ENCODE measurements around the gene POLR2E. TPM values are rescaled to one million over a fixed set of nuclear protein-coding genes. Genes with fewer than 3 reads are reported as not detected.
"Not testable (repeated sequence)": the region's sequence is repeated elsewhere in the genome, so short reads cannot be mapped to it uniquely, and the experiment has no call there.

POLR2E gene
- total RNA-seq, 2 experiments from 2014 or later, result 171 to 229 TPM

- peak overlapping the region; percentile 91 for H3K4me3 Mint-ChIP-seq
- H3K27me3 Mint-ChIP-seq, result no peaks in the 10 kb centered on the region
- ChIA-PET POLR2A (interaction anchor here (0.6 to 1.4 kb wide), 8 partner anchors 10 to 221 kb away, joined by 3 to 6 read pairs (median 4); partner anchors contain the start of genes CIRBP and WDR18), CTCF (interaction anchor here (0.6 to 1.4 kb wide), 6 partner anchors 20 to 1128 kb away, joined by 3 to 7 read pairs (median 4); no protein-coding TSS in a partner anchor)
- peak; percentile 93 for DNase-seq
- H3K4me1 Mint-ChIP-seq, result peaks cover 37% of the 10 kb centered on the region
- peaks cover 20% of the 10 kb centered on the region for H3K36me3 Mint-ChIP-seq (ENCODE audit: low read depth)
- ATAC-seq, result peak; percentile 70
- intact Hi-C loops (cut with DNase I, micrococcal nuclease), result loop anchor here (1.0 to 5.0 kb wide), 9 partner anchors 36 to 337 kb away; partner anchors contain the start of genes ARHGAP45 (in 1 of the 2), ATP5F1D (in 1 of the 2), DAZAP1 (in 1 of the 2) and MIDN (in 1 of the 2)
- H3K27ac Mint-ChIP-seq, result peak overlapping the region; percentile 96
- H3K9me3 Mint-ChIP-seq (ENCODE audit: low read depth), result no peaks in the 10 kb centered on the region
Observed at GRCh38 chr19:1133471-1133929, 38.3 kb upstream of the POLR2E start.

DNA sequence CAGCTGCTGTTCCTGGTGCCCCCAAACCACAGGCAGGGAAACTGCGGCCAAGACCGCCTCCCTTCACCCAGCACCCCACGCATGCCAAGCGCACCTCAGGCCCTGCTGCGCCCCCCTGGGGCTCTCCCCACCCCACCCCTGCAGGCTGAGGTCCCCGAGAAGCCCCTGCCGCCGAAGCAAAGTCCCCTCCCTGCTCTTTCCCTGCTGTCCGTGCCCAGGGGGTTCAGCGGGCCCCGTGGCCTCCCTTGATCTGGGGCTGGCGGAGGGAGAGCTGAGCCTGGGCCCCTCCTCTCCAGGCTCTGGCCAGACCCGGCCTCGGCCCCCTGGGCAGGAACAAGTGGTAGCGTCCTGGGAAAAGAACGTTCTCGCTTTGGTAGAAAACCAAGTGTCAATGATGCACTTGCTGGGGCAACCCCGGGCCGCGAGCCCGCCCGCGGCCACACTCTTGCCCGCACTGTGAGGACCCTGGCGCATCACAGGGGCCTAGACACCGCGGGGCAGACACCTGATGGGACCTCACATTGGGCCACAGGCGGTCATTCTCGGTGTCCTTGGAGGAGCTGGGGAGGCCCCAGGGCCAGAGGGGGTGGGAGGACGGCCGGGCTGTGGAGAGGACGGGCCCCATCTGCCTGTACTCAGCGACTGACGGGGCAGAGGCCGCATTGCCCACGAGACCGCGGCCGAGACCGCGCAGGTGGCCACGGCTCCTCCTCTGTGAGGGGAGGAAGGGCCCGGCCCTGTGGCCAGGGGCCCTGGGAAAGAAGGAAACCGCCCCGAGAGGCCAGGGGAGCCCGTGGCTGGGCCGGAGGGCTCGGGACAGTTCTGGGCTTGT is 37.6 kb upstream of the POLR2E start:
- H3K4me3 Mint-ChIP-seq, result peak overlapping the region; percentile 91
- ChIA-PET CTCF (interaction anchor here (0.7 to 1.4 kb wide), 5 partner anchors 19 to 362 kb away, joined by 3 to 7 read pairs (median 3); no protein-coding TSS in a partner anchor), POLR2A (interaction anchor here (0.6 to 1.4 kb wide), 7 partner anchors 9 to 221 kb away, joined by 3 to 12 read pairs (median 3); no protein-coding TSS in a partner anchor)
- peak overlapping the region; percentile 96 for H3K27ac Mint-ChIP-seq
- ATAC-seq (peak; percentile 7), DNase-seq (no peak)
- no peaks in the 10 kb centered on the region for H3K27me3 Mint-ChIP-seq
- H3K9me3 Mint-ChIP-seq (ENCODE audit: low read depth), result no peaks in the 10 kb centered on the region
- intact Hi-C loops (cut with DNase I, micrococcal nuclease), result loop anchor here (1.0 to 5.0 kb wide), 18 partner anchors 28 to 336 kb away; partner anchors contain the start of genes SBNO2 (in 2 of the 2), ARHGAP45 (in 1 of the 2), ATP5F1D (in 1 of the 2) and CIRBP (in 1 of the 2)
- peaks cover 24% of the 10 kb centered on the region for H3K36me3 Mint-ChIP-seq (ENCODE audit: low read depth)
- peaks cover 40% of the 10 kb centered on the region for H3K4me1 Mint-ChIP-seq

- peak overlapping the region; percentile 91 for H3K4me3 Mint-ChIP-seq
- peaks cover 46% of the 10 kb centered on the region for H3K4me1 Mint-ChIP-seq
- no peaks in the 10 kb centered on the region for H3K27me3 Mint-ChIP-seq
- H3K9me3 Mint-ChIP-seq (ENCODE audit: low read depth), result no peaks in the 10 kb centered on the region
- H3K27ac Mint-ChIP-seq, result peak overlapping the region; percentile 96
- ChIA-PET CTCF (interaction anchor here (0.7 to 2.0 kb wide), 2 partner anchors 18 to 19 kb away, joined by 3 to 10 read pairs; no protein-coding TSS in a partner anchor), POLR2A (interaction anchor here (0.7 to 1.0 kb wide), 3 partner anchors 60 to 238 kb away, joined by 3 to 8 read pairs (median 3); no protein-coding TSS in a partner anchor)
- intact Hi-C loops (cut with DNase I, micrococcal nuclease), result loop anchor here (1.0 to 5.0 kb wide), 17 partner anchors 28 to 335 kb away; partner anchors contain the start of genes SBNO2 (in 2 of the 2), ARHGAP45 (in 1 of the 2), ATP5F1D (in 1 of the 2) and CIRBP (in 1 of the 2)
- ATAC-seq (peak; percentile 60), DNase-seq (peak; percentile 96)
- H3K36me3 Mint-ChIP-seq (ENCODE audit: low read depth), result peaks cover 30% of the 10 kb centered on the region
Observed at GRCh38 chr19:1131718-1132551, 36.8 kb upstream of the POLR2E start.

DNA sequence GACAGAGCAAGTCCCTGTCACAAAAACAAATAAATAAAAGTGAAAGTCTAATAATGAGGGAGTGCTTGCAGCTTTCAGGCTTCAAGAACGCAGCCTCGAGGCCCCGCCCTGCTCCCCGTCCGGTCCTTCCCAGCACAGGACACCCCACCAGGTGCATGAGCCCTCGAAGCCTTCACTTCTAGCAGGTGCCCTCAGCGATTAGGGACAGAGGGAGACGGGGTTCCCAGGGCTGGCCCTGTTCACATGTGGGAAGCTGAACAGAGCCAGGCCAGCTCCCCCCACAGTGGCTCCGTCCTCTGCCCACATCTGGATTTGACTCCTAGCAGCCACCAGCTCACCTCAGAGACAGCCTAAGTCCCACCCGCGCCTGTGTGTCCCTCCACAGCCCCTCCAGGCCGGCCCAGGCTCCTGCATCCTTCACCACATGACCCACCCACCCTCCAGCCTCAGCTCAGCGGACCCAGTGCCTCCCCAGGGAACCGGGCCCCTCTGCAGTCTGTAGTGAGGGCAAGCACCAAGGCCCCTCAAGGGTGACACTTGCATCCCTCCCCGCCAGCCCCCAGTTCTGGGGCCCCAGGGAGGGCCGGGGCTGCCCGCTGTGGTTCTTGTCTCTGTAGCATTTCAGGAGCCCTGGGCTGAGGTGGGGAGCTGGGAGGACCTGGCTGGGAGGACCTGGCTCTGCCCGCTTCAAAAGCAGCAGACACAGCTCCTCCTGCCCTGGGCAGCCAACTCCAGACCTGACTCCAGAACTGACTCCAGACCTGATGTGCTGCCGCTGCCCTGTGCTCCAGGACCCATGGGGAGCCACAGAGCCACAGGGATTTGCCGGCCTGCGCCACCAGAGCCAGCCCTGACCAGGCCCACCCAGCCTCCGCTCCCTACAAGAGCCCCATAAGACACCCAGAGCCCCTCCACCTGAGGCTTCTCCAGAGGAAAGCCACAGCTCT is 35.9 kb upstream of the POLR2E start:
- ATAC-seq (peak; percentile 5), DNase-seq (peak; percentile 74)
- intact Hi-C loops (cut with DNase I, micrococcal nuclease), result loop anchor here (5.0 kb wide), 3 partner anchors 34 to 61 kb away; partner anchors contain the start of genes POLR2E (in 1 of the 2) and SBNO2 (in 1 of the 2)
- Mint-ChIP-seq H3K27me3 (no peaks in the 10 kb centered on the region), H3K4me3 (peak overlapping the region; percentile 91), H3K9me3 (ENCODE audit: low read depth) (no peaks in the 10 kb centered on the region), H3K4me1 (peaks cover 45% of the 10 kb centered on the region), H3K27ac (peak overlapping the region; percentile 93), H3K36me3 (ENCODE audit: low read depth) (peaks cover 32% of the 10 kb centered on the region)
- CTCF ChIA-PET, result interaction anchor here (1.0 to 2.0 kb wide), 3 partner anchors 10 to 61 kb away, joined by 3 to 10 read pairs (median 4); no protein-coding TSS in a partner anchor
- POLR2A ChIA-PET, result interaction anchor here (0.5 to 1.4 kb wide), 7 partner anchors 15 to 237 kb away, joined by 3 to 8 read pairs (median 3); partner anchors contain the start of gene CNN2

- Mint-ChIP-seq H3K4me3 (peak overlapping the region; percentile 91), H3K27ac (peak overlapping the region; percentile 86), H3K36me3 (ENCODE audit: low read depth) (peaks cover 42% of the 10 kb centered on the region), H3K9me3 (ENCODE audit: low read depth) (no peaks in the 10 kb centered on the region), H3K4me1 (peaks cover 38% of the 10 kb centered on the region), H3K27me3 (no peaks in the 10 kb centered on the region)
- ChIA-PET CTCF (interaction anchor here (0.5 to 1.5 kb wide), 5 partner anchors 9 to 63 kb away, joined by 3 to 5 read pairs (median 4); no protein-coding TSS in a partner anchor), POLR2A (no interaction called here)
- intact Hi-C loops (cut with DNase I, micrococcal nuclease), result no loop called here
- ATAC-seq, result no peak
- no peak for DNase-seq
Observed at GRCh38 chr19:1129535-1129934, 34.4 kb upstream of the POLR2E start.

- DNase-seq; H3K4me3 Mint-ChIP-seq; ATAC-seq; intact Hi-C loops (cut with DNase I, micrococcal nuclease); POLR2A ChIA-PET; H3K27me3 Mint-ChIP-seq; H3K9me3 Mint-ChIP-seq (ENCODE audit: low read depth): not testable (repeated sequence)
- Mint-ChIP-seq H3K4me1 (peaks cover 38% of the 10 kb centered on the region), H3K27ac (peak overlapping the region; percentile 58), H3K36me3 (ENCODE audit: low read depth) (peaks cover 40% of the 10 kb centered on the region)
- CTCF ChIA-PET, result interaction anchor here (1.3 to 1.5 kb wide), 2 partner anchors 11 to 16 kb away, joined by 5 read pairs; no protein-coding TSS in a partner anchor
Observed at GRCh38 chr19:1129084-1129483, 33.9 kb upstream of the POLR2E start.

- Mint-ChIP-seq H3K9me3 (ENCODE audit: low read depth) (no peaks in the 10 kb centered on the region), H3K4me1 (peaks cover 32% of the 10 kb centered on the region), H3K4me3 (no peak overlapping the region), H3K27me3 (no peaks in the 10 kb centered on the region), H3K27ac (no peak overlapping the region), H3K36me3 (ENCODE audit: low read depth) (peaks cover 41% of the 10 kb centered on the region)
- DNase-seq, result no peak
- ChIA-PET CTCF (interaction anchor here (1.3 kb wide), 1 partner anchor 15 kb away, joined by 5 read pairs; no protein-coding TSS in a partner anchor), POLR2A (interaction anchor here (0.7 kb wide), 1 partner anchor 43 kb away, joined by 7 read pairs; no protein-coding TSS in a partner anchor)
- intact Hi-C loops (cut with DNase I, micrococcal nuclease), result no loop called here
- ATAC-seq, result no peak
Observed at GRCh38 chr19:1128106-1128505, 32.9 kb upstream of the POLR2E start.

DNA sequence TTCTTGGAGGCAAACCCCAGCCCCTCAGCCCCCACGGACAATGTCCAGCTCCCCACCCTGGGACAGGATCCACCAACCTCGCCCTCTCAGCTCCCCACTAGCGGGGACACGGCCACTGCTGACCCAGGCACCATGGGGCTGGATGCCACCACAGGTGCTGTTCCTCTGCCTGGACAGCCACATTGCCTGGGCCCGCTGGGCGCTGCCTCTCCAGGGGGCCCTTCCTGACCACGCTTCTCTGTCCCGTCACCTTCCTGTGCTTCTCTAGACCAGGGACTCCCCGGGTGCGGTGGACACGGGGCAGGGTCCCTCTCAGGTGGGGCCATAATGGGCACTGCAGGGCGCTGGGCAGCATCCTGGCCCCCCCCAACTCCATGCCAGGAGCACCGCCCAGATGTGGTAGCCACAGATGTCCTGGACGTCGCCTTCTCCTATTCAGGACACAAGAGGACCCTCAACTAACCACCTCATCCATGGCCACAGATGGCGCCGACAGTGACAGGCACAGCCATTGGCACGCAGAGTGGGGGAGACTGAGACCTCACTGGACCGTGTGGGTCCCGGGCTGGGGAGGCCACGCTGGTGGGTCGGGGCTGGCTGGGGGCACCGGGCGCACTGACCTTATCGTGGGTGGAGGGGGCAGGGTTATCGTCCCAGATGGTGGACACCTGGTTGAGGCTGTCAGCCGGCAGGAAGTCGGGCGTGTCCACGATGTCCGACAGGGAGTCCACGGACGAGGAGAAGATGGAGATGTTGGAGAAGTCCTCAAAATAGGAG is 32.0 kb upstream of the POLR2E start:
- CTCF ChIA-PET, result interaction anchor here (0.9 kb wide), 1 partner anchor 14 kb away, joined by 4 read pairs; no protein-coding TSS in a partner anchor
- intact Hi-C loops (cut with DNase I, micrococcal nuclease), result no loop called here
- H3K4me1 Mint-ChIP-seq, result peaks cover 29% of the 10 kb centered on the region
- no peaks in the 10 kb centered on the region for H3K27me3 Mint-ChIP-seq
- no peak overlapping the region for H3K4me3 Mint-ChIP-seq
- H3K27ac Mint-ChIP-seq, result peak overlapping the region; percentile 37
- no peak for ATAC-seq
- no peaks in the 10 kb centered on the region for H3K9me3 Mint-ChIP-seq (ENCODE audit: low read depth)
- H3K36me3 Mint-ChIP-seq (ENCODE audit: low read depth), result peaks cover 45% of the 10 kb centered on the region
- POLR2A ChIA-PET, result no interaction called here
- DNase-seq, result no peak
